Limb (tissue), 2 donors: Measurements from ENCODE around the gene SMYD3.

Source experiments
- DNase-seq, 2 donors: peaks; one replicate each; pipeline ENCODE4 v3.0.0-alpha.2; 2016; ENCODE audit errors: extremely low spot score in 2 of 2

The SMYD3 gene

DNA sequence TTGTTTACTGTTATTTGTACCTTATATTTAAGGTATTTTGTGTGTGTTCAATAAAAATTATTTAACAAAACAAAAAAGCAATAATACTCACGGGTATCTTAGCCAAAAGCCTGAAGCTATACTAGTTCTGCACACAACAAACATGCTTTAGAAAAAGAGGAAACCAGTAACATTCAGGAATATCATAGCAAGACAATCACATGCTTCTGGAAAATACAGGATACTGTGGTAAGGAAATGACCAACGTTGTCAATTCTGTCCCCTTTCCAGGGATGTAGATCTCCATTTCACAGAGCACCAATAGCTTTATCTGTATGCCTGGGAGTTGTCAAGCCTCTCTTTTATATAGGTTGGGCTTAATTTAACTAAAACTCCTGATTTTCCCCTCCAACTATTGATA lies 288.4 kb downstream of the SMYD3 start:
- DNase-seq = no peak

DNA sequence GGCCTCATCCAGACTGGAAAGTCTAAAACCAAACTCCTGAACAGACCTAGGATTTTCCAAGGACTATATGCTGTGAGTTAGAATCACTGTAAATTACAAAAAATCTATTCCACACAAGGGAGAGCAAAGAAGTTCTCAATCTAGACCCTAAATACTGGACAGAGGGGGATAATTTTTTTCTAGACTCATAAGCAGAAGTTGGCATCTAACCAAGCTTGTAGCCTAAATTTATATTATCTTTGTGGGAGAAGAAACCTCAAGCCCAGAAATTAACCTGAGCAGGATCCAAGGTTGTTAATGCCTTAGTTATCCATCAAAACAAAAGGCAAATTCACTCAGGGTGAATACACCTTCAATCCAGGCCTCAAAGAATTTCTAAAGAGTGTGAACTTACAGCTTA lies 290.2 kb downstream of the SMYD3 start:
- no peak for DNase-seq

DNA sequence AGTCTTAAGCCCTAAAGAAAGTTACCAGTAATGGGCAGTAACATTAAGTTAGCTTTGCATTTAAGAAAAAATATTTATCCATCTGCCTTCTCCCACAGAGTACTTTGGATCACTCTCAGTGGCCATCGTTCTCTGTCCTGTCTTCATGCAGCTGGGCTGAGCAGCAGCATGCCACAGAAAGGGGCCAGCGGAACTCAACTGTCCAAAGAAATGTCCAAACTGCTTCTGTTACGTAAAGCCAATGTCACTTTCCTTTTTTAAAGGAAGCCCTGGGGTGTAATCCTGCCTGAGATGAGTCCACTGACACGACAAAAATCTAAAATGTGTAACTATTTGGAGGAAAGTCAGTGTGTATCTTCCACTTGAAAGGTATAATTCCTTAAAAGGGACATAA lies 291.6 kb downstream of the SMYD3 start:
- DNase-seq = no peak

DNA sequence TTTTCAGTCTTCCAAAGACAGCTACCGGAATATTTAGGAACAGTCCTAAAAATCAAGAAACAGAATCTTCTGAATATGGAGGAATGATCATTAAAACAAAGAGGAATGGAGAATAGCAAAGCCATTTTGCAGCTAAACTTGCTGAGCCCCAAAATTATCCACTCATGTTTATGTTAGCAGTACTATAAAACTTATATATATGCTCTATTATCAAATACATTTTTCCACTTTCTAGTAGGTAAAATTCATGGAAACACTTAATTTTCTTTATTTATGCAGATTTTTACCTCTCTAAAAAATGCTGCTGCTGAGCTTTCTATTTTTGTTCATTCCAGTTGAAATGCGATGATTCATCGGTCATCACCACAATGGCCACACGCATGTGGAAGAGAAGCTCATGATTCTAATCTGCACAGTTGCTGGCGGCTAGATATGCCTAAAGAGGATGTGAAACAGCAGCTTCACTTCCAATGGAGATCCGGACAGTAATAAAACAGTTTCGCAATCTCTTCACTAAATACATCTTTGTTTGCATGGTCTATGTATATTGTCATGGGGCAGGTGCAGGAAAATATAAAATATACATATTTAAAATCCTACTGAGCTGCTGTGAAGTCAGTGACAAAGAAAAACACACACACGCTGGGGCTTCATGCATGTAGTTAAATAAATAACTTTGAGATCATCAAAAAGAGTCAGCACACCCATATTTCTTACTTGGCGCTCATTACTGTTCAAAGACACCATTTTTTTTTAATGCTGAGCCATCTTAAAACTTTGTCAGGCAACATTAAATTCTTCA lies 292.2 kb downstream of the SMYD3 start:
- no peak for DNase-seq

DNA sequence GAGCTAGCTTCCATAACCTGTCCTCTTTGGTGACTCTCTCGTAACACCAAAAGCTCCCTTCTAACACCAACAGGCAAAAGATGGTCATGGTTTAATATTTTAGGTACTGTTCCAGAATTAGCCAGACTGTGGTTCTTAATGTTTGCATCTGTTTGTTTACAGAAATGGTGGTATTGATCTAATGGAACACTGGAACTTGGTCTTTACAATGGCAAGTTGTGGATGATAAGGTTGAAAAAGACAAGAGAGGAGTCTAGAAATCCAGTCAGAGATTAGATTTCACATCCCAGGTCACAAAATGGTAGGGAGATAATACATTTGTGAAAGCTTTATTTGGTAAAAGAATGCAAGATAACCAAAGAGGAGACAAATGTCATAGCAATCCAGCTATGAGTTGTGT lies 293.1 kb downstream of the SMYD3 start:
- DNase-seq = no peak

DNA sequence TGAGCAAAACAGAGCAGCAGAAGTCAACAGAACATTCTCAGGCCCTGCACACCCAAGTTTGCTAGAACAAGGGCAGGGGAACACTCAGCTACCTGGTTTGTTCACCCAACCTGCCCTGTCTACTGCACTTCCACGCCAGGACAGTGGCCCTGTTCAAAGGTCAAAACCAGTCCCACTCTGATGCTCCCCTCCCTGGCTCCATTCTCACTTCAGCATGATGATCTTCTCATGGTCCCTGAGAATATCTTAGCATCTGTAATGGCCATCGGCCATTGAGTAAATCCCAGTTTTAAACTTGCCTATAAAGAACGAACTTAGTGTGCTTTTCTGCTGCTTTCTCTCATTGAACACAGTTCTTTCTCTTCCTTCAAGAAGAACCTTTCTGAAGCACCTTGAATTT lies 293.6 kb downstream of the SMYD3 start:
- DNase-seq = no peak

DNA sequence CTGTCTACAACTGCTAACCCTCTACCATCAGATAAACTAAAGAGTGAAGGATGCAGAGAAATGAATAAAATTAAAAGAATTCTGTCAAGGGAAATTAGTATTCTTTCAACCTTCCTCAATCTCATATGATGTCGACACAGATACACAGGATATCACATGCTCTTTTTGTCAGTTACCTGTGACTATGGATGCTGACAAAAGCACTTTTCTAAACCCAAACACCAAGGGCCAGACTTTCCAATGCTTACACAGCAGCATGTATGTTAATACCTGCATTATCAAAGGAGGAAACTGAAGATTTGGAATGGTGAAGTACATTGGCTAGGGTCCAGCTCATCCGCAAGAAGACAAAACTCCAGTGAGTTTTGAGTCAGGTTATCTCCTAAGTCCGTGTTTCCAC lies 294.0 kb downstream of the SMYD3 start:
- no peak for DNase-seq

DNA sequence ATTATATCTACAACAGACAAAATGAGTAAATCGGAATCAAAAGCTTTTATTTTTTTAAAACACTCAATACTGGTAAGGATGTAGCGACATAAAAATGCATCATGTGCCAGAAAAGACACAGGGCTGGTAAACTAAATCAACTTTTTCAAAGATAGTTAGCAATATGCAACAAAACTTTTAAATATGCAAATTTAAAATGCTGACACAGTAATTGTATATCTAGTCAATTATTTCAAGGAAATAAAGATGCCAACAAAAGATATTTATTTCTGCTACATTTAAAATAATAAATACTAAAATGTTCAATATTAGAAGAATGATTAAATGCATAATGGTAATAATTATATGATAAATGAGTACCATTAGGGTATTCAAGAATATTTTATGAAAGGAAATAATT lies 295.1 kb downstream of the SMYD3 start:
- DNase-seq = no peak

DNA sequence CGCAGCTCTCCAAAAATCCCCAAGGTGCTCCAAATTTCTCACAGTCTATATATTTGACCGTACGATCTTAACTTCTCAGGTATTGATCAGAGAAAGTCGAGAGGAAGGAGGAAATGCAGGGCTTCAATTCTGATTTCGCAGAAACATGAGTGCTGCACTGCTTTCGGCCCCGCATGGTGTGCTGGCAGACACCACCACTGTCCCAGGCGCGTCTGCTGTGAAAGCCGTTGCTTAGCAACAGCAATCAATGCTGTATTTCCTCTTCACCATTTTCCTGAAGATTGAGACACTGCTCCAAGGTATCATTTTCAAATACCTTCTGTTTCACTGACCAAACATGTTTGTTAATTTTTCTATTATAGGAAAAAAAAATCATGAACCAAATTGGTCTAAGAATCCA lies 296.3 kb downstream of the SMYD3 start:
- DNase-seq = peak in 1 of 2 donors; percentile 42

DNA sequence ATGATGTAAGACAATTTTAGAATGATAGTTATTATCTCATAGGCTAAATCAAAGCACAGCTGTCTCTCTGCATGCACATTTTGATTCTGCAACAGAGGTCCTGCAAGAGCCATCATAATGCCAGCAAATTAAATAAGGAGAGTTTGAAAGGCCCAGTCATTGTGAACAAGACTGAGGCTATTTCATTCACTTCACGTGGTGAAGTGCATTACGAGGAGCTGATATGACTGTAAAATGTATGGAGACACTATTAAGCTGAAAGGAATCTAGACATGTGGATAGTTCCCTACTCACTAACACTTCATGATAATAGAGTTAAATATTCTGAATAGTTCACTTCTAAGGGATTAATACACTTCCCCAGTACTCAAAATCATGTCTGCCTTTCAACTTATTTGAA lies 299.0 kb downstream of the SMYD3 start:
- no peak for DNase-seq

DNA sequence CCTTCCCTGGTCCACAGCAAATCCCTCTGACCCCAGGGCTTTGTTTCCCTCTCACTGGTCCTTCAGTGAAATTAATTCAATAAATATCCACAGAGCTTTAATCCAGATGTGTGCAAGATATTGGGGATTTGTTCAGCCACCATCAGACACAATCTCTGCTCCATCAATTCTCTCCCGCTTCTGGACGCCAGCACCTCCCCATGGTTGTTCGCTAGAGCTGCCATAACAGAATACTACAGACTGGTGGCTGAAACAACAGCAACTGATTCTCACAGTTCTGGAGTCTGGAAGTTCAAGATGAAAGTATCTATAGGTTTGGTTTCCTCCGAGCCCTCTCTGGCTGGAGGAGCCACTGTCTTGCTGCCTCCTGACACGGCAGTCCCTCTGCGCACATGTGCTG lies 303.9 kb downstream of the SMYD3 start:
- DNase-seq = no peak

DNA sequence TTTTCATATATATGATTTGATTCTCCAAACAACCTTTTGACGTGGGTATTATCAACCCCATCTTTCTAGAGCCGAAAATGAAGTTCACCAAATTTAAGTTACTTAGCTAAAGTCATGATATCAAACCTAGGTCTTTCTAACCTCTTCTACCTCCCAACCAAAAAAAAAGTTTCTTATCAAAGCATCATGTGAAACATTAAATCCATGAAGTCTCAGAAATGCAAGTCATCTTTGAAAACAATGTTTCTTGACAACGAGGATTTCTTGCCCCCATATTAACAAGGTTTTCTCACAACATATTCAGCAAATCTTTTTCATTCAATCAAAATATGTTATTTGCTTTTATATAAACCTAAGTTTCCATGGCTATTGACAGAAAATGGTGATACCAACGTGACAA lies 306.3 kb downstream of the SMYD3 start:
- DNase-seq = no peak

DNA sequence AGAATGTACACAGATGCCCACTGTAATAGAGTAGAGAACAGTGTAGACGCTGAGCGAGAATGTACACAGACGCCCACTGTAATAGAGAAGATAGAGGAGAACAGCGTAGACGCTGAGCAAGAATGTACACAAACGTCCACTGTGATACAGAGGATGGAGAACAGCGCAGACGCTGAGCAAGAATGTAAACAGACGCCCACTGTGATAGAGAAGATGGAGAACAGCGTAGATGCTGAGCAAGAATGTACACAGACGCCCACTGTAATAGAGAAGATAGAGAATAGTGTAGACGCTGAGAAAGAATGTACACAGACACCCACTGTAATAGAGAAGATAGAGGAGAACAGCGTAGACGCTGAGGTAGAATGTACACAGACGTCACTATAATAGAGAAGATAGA lies 306.9 kb downstream of the SMYD3 start:
- DNase-seq = no peak

DNA sequence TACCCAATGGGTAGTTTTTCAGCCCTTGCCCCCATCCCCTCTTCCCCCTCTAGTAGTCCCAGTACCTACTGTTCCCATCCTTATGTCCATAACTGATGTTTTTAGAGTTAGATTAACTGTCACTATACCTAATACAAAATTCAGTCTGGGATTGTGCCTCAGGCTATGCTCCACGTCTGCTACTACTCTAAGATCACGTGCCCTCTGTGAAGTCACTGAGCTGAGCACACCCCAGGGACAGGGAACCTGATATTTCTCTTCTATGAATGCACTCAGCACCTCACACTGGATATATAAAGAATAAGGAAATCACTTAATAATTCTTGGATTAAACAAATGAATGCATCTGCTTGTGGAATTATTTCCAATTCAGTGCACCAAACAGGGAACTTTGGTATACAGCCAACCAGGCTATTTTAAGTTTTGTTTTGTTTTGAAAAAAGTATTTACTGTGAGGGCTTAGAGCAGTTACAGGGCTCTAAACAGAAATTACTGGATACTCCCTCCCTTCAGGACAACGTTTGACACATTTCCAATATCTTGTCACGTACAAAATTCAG lies 307.9 kb downstream of the SMYD3 start:
- peak in 1 of 2 donors; percentile 46 for DNase-seq

DNA sequence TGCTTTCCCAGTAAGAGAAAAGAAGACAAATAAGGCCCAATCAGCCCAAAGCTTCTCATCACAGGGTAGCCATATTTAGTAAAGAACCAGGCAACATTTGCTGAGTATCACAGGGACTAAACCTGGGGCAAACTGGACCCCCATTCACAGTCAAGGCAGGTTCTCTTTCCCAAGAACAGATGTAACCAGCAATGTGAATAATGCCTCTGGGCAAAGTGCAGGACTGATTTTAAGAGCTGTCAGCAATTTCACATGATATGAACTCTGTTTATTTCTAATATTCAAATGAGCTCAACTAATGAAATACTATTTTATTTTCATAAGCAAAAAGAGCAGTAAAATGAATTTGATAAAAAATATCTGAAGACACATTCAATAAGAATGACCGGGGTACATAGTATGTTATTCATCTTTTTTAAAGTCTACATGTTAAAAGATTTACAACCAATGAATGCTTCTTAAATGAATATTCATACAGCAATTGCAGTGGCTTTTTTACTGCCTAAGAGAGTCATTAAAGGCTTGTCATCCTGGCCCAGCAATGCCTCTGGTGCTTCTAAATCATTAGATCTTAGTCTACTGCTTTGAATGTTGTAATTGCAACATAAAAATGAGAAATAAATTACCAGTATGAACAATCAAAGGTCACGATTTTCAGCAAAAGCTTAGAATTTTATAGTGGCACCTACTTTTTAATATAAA lies 308.8 kb downstream of the SMYD3 start:
- DNase-seq = no peak

DNA sequence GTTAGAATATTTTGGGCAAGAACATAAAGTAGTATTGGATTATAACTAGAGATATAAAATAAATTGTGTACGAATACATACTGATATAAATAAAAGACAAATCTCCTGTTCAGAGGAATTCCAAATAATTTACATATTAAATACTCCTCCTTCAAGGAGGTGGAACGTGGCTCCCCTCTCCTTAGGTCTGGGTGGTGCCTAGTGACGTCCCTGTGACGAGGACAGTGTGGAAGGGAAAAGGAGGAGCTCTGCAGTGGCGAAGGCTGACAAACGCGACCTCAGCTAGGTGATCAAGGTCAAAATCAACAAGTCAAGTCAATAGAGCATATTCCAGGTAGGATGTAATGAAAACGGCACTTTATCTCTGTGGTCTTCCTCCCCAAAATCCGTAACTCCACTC lies 310.0 kb downstream of the SMYD3 start:
- DNase-seq = no peak

DNA sequence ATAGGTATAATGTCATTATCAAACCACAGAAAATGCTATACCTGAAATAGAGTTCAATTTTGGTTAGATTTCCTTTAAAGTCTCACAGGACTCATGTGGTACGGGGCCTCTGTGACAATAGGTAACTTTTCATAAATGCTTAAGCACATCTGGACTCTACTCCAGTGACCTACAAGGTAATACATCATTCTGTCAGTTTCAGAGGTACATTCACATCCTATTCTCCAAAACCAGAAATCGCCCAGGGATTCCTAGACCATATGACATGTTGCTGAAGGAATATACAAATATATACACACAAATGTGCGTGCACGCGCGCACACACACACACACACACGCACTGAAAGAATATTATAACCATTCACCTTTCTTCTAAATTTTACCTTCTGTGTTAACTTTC lies 311.8 kb downstream of the SMYD3 start:
- DNase-seq = no peak

DNA sequence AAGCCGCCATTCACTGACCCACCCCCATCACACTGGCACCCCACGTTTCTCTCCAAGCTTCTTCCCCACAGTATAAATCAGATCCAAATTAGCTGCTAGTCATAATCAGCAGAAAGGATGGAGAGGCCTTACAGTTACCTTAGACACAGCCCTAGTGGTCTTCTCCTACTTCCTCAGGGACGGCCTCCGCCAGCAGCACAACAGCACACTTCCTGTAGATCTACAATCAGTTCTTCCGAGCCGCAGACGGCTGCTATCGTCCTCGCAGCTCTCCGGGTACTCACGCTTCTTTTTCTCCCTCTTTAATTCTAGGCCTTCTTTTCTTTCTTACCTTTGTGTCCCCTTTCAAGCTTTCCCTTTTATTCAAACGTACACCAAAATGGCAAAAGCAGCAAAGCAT lies 313.5 kb downstream of the SMYD3 start:
- DNase-seq = no peak

DNA sequence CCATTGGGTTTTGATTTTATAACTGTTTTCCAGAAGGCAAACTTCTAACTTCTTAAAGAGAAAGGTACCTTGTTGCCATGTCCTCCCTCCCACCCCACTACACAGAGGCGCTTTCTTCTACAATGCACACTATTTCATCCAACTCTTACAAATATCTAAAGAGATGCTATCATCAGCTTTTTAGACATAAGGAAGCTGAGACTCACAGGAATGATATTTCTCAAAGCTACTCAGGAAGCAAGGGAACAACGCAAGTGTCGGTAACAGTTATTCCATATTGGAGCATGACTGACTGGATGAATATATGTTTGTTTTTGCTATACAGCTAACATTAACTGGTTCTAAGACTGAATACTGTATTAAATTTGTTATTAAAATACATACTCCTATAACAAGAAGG lies 318.0 kb downstream of the SMYD3 start:
- no peak for DNase-seq

DNA sequence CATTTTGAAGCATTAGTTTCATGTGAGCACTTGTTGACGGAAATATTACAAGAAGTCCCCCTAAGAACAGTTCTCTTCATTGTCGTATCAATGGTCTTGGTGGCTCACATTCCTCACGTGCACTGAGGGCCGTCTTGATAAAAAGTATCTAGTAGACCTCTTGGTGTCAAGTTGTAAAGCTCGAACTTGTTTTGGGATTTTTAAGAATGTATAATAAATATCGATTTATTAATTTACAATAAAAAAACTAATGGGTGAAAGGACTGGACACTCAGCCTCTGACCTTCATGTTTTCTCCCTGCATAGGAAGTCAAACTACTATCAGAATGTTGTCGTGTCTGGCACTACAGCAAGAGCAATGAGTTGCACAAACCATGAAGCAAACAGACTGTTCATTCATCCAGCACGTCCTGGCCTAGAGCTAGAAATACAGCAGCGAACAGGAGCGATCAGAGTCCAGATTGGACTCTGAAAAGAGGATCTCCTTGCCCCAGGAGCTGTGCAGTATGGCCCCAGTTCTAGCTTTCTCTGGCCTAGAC lies 319.2 kb downstream of the SMYD3 start:
- DNase-seq = no peak

DNA sequence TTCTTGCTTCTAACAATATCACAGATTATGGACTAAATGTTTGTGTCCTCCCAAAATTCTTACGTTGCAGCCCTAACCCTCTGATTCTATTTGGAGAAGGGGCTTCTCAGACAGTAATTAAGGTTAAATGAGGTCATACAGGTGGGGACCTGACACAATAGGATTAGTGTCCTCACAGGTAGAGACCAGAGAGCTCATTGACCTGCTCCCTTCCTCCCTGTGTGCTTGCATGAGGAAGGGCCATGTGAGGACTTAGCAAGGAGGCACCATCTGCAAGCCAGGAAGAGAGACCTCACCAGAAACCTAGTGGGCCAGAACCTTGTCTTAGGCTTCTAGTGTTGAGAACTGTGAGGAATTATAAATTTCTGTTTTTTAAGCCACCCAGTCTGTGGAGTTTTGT lies 322.6 kb downstream of the SMYD3 start:
- no peak for DNase-seq

DNA sequence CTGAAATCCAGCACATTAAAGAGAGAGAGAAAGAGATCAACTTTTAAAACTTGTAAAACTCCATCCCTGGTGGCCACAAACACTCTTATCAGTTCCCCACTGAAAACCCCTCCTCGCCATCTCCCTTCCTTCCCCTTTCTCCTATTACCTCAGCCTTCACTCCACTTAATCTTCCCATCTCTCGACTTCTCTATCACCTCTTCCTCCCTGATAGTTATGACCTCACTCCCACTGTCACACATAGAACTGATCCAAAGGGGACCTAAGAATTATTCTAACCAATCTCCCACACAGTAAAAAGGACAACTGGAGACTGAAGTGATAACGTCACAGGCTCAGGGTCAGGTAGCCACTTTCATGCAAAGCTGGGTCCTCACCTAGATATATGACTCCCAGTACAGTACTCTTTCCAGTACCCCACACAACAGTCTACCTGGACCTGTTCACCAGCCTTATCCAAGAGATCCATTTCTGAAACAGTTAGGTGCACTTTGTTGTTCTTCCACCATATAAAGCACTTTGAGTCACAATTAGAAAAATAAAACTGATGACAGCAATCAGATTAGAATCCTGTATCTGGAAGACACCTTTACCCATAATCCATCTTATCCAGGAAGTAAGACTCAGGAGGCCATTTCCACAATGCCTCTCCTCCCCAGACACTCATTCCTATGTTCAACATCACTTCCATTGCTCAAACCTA lies 324.8 kb downstream of the SMYD3 start:
- no peak for DNase-seq
